Measurements from ENCODE around the gene CCR5. TPM values are rescaled to one million over a fixed set of nuclear protein-coding genes. Genes with fewer than 3 reads are reported as not detected.
A peak's percentile ranks its signal among the peaks of the same experiment; 100 is the strongest.

The CCR5 gene
- total and polyA plus RNA-seq, 9 of the 15 experiments (the other 6 are each of a cell fraction or from before 2014, with no cell fraction given), result not detected

- TF ChIP-seq, protein P1, sequence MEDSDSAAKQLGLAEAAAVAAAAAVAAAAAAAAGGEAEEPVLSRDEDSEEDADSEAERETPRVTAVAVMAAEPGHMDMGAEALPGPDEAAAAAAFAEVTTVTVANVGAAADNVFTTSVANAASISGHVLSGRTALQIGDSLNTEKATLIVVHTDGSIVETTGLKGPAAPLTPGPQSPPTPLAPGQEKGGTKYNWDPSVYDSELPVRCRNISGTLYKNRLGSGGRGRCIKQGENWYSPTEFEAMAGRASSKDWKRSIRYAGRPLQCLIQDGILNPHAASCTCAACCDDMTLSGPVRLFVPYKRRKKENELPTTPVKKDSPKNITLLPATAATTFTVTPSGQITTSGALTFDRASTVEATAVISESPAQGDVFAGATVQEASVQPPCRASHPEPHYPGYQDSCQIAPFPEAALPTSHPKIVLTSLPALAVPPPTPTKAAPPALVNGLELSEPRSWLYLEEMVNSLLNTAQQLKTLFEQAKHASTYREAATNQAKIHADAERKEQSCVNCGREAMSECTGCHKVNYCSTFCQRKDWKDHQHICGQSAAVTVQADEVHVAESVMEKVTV (CRISPR knock-in tag; IDR thresholded peaks at IDR 0.05), result 0 out of 2 replicates have a peak, but pooled peaks have one; percentile 20
- TF ChIP-seq, protein P2, sequence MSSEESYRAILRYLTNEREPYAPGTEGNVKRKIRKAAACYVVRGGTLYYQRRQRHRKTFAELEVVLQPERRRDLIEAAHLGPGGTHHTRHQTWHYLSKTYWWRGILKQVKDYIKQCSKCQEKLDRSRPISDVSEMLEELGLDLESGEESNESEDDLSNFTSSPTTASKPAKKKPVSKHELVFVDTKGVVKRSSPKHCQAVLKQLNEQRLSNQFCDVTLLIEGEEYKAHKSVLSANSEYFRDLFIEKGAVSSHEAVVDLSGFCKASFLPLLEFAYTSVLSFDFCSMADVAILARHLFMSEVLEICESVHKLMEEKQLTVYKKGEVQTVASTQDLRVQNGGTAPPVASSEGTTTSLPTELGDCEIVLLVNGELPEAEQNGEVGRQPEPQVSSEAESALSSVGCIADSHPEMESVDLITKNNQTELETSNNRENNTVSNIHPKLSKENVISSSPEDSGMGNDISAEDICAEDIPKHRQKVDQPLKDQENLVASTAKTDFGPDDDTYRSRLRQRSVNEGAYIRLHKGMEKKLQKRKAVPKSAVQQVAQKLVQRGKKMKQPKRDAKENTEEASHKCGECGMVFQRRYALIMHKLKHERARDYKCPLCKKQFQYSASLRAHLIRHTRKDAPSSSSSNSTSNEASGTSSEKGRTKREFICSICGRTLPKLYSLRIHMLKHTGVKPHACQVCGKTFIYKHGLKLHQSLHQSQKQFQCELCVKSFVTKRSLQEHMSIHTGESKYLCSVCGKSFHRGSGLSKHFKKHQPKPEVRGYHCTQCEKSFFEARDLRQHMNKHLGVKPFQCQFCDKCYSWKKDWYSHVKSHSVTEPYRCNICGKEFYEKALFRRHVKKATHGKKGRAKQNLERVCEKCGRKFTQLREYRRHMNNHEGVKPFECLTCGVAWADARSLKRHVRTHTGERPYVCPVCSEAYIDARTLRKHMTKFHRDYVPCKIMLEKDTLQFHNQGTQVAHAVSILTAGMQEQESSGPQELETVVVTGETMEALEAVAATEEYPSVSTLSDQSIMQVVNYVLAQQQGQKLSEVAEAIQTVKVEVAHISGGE (CRISPR knock-in tag; IDR thresholded peaks at IDR 0.05), result no peak
- TF ChIP-seq SPI1 (IDR thresholded peaks at IDR 0.05; ENCODE audit: borderline replicate concordance, low read depth, low read length), result peak; percentile 70; the same call in 1 of the 2 replicates
- no peak for TF ChIP-seq ATF6 (CRISPR knock-in tag; IDR thresholded peaks at IDR 0.05)
- no peak for TF ChIP-seq MTA3 (IDR thresholded peaks at IDR 0.05; ENCODE audit: borderline replicate concordance)
- TF ChIP-seq TBL1XR1 (IDR thresholded peaks at IDR 0.05; ENCODE audit: low read length in 2 of 2), result no peak
- TF ChIP-seq CHD4 (IDR thresholded peaks at IDR 0.05; ENCODE audit: insufficient read depth, insufficient replicate concordance, low read depth, low read length, poor library complexity, severe bottlenecking), result peak; percentile 69
- TF ChIP-seq PHB2 (IDR thresholded peaks at IDR 0.05; ENCODE audit: low read depth), result no peak
- TF ChIP-seq ZC3H8 (IDR thresholded peaks at IDR 0.05), result no peak
- no peak for TF ChIP-seq NONO (IDR thresholded peaks at IDR 0.05; ENCODE audit: low read depth in 2 of 2, low read length in 1 of 2)
- TF ChIP-seq CHCHD3 (CRISPR knock-in tag; IDR thresholded peaks at IDR 0.05), result no peak
- peak; percentile 98 for TF ChIP-seq ZFP36 (IDR thresholded peaks at IDR 0.05; ENCODE audit: low read depth, low read length, partially characterized antibody)
- no peak for TF ChIP-seq ZNF830 (CRISPR knock-in tag; IDR thresholded peaks at IDR 0.05)
- TF ChIP-seq ZNF592 (IDR thresholded peaks at IDR 0.05), result no peak
- 0 out of 2 replicates have a peak, but pooled peaks have one; percentile 9 for TF ChIP-seq SOX6 (IDR thresholded peaks at IDR 0.05)
Observed at GRCh38 chr3:46395210-46395661, 24.5 kb downstream of the CCR5 start (continued).

Measured in K562 (cell line).